ENCODE measurements around the gene FTL.

Gene FTL

DNA sequence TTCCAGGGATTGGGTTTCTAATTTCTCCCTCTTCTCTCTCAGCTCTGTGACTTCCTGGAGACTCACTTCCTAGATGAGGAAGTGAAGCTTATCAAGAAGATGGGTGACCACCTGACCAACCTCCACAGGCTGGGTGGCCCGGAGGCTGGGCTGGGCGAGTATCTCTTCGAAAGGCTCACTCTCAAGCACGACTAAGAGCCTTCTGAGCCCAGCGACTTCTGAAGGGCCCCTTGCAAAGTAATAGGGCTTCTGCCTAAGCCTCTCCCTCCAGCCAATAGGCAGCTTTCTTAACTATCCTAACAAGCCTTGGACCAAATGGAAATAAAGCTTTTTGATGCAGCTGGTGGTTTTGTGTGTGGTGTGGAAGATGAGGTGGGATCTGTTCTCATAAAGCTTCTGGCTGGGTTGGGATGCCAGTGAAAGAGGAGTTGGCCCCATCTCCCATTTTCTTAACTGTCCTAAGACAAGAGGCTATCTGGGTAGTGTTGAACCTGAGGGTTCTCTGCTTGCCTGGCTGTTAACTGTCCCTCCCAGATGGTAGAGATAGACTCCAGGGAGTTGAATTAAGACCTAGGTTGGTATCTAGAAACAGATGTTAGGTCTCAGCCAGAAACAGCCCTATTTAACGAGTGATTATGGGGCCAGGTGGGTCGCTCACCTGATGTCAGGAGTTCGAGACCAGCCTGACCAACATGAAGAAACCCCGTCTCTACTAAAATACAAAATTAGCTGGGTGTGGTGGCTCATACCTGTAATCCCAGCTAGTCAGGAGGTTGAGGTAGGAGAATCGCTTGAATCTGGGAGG is 1.6 kb downstream of the FTL start:
- DNase-seq: no peak

- peak; percentile 34 for DNase-seq
These were observed 2.5 kb downstream of the FTL start for GRCh38 chr19:48967346-48968178.

- DNase-seq: no peak
These were observed 3.1 kb downstream of the FTL start for GRCh38 chr19:48968179-48968661.

- DNase-seq: no peak
These were observed 3.7 kb downstream of the FTL start for GRCh38 chr19:48968813-48969218.

GRCh38 chr19:48969276-48970138 is 4.4 kb downstream of the FTL start:
- DNase-seq: no peak

DNA sequence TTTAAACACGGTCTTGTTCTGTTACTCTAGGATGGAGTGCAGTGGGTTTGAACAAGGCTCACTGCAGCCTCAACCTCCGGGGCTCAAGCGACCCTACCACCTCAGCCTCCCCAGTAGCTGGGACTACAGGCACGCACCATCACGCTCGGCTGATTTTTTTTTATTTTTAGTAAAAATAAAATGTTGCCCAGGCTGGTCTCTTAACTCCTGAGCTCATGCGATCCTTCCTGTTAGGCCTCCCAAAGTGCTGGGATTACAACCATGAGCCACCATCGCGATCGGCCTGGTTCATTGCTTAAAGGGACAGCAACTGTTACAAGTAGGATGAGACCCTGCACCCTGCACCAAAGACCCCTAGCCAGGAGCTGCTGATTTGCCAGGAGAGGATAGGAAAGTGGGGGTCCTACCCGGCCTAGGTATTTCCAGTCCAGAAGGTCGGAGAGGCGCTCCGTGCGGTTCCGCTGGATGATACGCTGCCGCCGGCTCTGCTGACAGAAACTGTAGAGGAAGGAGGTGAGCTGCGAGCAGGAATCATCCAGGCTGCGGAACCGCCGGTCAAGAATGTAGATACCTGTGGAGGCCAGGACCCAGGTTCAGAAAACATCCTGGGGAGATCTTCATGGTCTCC is 5.1 kb downstream of the FTL start:
- DNase-seq: no peak

GRCh38 chr19:48970923-48971395 is 5.8 kb downstream of the FTL start:
- DNase-seq: peak; percentile 83

DNA sequence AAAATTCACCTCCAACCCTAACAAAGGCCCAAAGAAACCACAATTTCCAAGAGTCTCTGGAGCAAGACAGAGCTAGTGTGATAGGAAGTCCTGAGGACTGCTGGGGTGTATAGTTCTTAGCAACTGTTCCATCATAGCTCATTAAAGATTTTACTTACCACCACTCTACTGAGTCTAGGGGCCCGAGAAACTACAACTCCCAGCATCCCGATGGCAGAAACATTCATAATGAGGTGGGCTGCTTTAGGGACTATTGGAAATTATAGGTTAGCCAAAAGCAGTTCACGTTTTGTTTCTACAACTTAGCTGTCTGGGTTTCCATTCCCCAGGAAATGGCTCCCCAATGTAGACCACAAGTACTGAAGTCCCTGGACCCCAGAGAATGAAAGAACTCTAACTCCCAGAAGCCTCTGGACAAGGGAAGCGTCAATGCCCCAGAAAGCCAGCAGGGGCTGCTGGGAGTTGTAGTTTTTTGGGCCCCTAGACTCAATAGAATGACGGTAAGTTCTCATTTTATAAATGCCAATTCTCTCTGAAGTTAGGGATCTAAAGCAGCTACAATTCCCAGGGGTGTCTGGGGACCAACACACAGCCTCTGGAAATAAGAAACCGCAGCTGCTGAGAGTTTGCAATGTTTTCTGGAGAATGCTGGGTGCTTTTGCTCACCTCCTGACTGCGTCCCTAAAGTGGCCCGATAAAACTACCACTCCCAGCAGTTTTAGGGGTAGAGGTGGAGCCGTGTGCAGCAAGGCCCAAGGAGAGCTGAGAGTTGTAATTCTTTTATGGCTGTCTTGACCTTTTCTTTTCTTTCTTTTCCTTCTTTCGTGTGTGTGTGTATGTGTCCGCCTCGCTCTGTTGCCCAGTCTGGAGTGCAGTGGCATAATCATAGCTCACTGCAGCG is 11.1 kb downstream of the FTL start:
- DNase-seq: peak; percentile 51

GRCh38 chr19:48977061-48977460 is 12.0 kb downstream of the FTL start:
- DNase-seq: no peak

- DNase-seq: no peak
These were observed 17.2 kb downstream of the FTL start for GRCh38 chr19:48982280-48982679.

- no peak for DNase-seq
These were observed 20.6 kb downstream of the FTL start for GRCh38 chr19:48985711-48986110.

DNA sequence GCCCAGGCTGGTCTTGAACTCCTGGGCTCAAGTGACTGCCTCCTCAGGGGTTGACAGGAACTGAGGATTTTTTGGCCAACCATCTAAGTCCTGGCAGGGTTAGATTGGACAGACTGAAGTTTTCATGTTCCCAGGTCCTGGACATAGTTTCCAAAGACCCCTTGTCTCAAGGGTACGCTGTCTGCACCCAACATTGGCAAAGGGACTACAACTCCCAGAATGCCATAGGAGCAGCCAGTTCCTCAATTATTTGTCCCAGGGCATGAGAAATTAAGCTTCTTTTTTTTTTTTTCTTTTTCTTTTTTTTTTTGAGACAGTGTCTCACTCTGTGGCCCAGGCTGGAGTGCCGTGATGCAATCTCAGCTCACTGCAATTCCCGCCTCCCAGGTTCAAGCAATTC is 21.1 kb downstream of the FTL start:
- no peak for DNase-seq

GRCh38 chr19:48987323-48987722 is 22.2 kb downstream of the FTL start:
- DNase-seq: no peak

- no peak for DNase-seq
These were observed 23.2 kb downstream of the FTL start for GRCh38 chr19:48988286-48988685.

GRCh38 chr19:48988860-48989259 is 23.8 kb downstream of the FTL start:
- no peak for DNase-seq

DNA sequence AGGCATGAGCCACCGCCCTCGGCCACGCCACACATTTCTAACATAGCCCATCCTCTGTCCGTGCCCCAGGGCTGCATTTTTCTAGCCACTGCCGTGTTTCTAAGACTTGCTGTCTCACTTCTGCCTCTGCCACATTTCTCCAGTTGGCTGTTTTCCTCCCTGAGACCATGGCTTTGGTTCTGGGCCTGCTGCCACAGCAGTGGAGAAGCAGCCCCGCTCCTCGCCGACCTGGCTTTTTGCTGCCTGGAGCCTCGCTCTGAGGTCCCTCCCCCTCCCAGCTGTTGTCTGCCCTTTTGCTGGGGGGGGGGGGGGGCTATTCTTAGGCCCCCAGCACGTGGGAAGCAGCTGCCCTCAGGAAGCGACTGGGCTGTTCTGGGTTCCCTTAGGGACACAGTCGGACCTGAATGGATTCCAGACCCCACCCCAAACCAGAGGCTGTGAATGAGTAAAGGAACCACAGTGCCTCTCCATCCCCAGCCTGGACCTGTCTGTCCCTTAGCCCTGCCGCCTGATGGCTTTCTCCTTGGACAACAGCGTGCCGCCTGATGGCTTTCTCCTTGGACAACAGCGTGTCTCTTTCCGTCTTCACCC is 24.7 kb downstream of the FTL start:
- no peak for DNase-seq

DNA sequence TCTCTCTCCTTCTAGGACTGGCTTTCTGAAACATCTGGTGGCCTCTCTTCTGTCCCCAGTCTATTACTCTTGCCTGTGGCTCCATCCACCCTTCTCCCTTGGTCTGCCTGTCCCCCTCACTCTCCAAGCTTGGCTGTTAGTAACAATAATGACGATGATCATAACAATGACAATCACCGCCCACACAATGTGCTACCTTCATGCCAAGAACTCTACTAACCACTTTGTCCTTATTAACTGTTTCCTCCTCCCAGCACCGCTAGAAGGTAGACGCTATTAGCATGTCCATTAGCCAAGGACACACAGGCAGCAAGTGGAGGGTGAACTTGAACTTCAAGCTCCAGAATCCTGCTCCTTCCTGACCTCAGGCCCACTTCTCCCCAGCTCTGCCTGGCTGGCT is 25.3 kb downstream of the FTL start:
- DNase-seq: no peak

DNA sequence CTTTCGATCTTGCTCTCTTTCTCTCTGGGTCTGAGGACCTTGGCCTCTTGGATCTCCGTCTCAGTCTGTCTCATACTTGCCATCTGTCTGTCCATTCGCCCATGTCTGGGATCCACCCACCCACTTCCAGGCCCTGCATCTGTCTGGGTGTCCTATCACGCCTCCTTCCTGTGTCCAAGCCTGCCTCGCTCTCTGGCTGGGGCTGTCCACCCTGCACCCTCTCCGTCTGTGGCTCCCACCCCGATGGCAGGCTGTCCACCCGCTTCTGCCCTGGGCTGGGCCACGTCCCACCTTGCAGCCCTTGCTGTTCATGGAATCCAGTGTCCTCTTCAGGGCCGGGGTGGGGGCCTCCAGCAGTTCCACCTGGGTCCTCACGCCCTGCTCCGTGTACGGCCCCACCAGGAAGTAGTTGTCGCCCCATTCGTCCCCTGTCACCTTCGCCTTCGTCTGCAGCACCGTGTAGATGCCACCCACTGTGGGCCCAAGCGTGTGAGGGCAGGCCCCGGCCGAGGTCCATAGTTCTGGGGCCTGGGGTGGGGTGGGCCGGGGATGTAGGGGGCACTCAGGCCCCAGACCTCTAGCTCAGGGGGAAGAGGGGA is 26.0 kb downstream of the FTL start:
- DNase-seq: no peak

DNA sequence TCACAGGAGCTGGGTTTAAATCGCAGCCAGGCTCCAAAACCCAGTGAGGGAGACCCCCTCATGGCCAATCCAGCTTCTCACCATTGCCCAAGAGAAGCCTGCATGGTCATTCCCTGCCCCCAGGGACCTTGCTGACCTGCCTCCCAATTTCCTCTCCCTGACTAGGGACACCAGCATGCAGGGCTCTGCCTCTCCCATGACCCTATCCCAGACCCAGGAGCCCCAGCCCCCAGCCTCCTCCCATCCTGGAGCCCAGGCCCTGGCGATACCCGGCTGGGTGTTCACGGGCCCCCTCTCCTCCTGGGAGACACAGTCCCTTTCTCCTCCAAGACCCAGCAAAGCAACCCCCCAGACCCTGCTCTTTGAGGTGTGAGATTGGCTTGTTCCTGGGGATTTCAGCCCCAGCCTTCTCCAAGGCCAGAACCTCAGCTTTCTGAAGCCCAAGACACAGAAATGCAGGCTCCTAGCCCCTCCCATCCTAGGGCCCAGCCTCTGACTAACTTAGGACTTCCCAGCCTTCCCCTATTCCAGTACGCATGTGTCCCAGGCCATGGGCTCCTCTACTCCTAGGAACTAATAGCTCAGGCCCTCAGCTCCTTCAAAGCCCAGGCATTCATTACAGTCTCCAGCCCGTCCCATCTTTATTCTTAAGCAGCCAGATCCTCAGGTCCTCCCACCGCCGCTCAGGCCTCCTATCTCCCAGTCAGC is 26.9 kb downstream of the FTL start:
- no peak for DNase-seq
